HG02642 (cell line): ENCODE measurements around the gene CD1E.
"Not testable (repeated sequence)": the region's sequence is repeated elsewhere in the genome, so short reads cannot be mapped to it uniquely, and the experiment has no call there.

ENCODE experiments used
- ATAC-seq: cut with Tn5 transposase; IDR thresholded peaks from one replicate; pipeline ENCODE4 v1.9.1; 2021; ENCODE audit warnings: mild to moderate bottlenecking; ENCODE audit not compliant: unreplicated experiment, poor library complexity

CD1E gene

DNA sequence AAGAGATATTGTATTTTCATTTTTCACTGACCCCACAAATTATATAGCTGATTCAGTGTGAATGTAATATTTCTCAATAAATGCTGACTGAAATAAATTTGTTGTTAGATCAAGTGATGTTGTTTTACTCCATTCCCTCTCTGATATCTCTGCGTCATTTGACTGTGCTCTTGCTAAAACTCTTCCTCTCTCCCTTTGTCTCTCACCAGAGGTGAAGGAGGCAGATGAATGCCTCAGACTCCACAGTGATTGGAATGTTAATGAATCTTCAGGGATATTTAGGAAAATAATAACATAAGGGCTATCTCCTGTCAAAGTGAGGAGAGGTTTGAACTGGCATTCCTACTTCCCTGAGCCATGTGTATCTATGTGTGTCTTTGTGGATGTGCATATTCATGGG is 3.7 kb downstream of the CD1E start:
- no peak for ATAC-seq

DNA sequence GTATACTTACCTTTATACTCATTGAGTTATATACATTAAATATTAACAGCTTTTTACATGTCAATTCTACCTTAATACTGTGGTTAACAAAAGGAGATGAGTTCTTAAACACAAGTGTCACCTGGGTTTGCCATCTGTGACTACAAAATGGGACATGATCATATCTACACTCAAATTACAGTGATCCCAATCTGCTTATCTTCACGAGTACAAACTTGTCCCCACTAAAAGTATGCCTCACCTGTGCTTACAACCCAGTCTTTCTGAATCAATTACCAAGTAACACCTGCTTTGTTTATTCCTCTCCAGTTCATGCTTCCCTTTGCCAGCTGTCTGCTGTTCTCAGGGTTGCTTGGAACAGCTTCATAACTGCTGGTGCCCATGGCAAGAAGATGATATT is 8.8 kb downstream of the CD1E start:
- no peak for ATAC-seq

DNA sequence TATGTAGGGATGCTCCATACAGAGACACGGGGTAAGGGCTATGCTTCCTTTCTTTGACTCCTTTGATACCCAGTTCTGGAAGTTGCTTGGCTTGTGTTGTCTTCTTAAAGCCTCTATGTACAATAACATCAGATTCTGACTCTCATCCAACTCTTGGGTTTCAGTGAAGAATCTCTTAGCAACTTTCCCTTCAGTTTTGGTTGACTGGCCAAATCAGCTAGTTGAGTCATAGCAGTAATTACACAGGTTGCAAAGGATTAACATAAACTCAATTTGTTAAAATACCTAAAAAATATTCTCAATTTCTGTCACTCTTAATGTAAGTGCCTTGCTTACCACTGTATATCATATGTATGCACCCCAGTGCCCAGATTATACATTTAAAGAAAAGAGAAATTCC is 9.2 kb downstream of the CD1E start:
- ATAC-seq, result no peak

DNA sequence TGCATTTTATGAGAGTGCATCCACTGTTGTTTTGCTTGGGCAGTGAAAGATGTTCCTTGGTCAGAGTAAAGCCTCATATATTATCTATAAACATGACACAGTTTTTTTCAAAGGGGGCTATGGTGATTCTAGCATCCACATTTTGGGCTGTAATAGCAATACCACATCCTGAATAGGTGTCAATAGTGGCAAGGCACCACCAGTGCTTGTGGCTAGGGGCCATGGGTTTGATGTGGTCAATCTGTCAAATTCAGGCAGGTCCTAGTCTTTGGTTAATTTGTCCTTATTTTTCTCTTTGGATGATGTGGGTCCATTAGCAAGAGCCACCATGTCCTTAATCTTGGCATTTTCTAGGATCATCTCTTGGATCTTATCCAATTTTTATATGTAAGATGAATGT is 13.1 kb downstream of the CD1E start:
- no peak for ATAC-seq

DNA sequence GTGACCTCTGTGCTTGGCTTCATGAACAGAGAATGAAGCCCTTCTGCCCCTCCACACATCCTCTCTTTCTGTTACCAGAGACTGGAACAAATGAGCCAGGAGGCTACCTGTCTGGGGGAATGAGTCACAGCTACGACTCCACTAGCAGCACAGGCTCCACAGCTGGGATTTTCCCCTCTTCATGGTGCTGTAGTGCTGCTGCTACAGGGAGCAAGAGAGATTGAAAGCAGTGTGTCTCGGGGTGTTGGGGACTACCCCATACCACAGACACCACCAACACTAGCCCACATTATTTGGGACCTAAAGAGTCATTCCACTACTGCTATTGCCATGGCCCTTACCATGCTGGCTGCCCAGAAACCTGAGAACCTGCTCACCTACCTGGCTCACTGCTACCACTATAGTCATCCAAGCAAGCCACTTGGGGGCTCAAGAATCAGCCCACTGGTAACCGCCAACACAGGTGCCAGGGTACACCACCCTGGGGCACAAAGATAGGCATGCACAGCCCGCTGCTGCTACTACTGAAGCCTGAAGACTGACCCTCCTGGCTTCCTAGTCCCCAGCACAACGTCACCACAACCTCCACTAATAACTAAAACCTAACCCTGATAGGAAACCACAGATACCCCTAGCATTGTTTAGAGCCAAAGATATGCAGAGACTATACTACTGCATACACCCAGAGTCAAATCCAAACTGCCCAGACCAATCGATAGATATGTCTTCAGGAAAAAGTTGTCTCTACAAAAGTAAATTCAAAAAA is 17.7 kb downstream of the CD1E start:
- peak; percentile 95 for ATAC-seq

DNA sequence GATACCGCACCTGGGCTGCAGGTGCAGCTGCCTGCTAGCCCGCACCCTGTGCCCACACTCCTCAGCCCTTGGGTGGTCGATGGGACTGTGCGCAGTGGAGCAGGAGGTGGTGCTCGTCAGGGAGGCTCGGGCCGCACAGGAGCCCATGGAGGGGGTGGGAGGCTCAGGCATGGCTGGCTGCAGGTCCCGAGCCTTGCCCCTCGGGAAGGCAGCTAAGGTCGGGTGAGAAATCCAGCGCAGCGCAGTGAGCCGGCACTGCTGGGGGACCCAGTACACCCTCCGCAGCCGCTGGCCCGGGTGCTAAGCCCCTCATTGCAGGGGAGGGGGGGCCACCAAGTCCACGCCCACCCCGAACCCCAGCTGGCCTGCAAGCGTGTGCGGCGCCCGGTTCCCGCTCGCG is 20.4 kb downstream of the CD1E start:
- not testable (repeated sequence) for ATAC-seq

DNA sequence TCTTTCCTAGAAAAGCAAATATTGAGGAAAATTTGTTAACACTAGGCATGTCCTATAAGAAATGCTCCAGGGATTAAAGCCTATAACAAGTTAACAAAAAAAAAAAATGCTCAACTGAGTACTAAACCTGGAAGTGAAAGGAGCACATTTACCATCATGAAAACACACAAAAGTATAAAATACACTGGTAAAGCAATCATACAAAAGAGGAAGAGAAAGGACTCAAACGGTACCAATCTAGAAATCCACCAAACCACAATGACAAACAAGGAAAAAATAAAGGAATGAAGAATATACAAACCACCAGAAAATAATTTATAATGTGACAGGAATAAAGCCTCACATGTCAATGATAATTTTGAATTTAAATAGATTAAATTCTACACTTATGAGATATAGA is 21.2 kb downstream of the CD1E start:
- no peak for ATAC-seq

DNA sequence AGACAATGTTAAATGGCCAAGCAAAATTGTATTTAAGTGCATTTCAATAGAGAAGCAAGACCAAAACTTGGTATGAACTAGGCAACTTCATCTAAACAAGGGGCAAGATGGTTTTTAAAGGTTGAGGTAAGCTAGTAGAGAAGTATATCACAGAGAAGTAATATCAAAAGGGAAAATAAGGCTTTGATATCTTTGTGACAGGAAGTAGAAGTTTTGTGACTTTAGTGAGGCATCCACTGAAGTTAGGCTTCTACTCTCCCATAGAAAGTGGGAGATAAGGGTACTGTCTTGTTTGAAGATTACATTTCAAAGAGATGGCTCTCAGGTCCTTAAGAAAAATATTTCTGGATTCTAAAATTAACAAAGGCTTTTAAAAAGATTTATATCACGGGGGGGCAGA is 36.6 kb downstream of the CD1E start:
- ATAC-seq, result no peak

DNA sequence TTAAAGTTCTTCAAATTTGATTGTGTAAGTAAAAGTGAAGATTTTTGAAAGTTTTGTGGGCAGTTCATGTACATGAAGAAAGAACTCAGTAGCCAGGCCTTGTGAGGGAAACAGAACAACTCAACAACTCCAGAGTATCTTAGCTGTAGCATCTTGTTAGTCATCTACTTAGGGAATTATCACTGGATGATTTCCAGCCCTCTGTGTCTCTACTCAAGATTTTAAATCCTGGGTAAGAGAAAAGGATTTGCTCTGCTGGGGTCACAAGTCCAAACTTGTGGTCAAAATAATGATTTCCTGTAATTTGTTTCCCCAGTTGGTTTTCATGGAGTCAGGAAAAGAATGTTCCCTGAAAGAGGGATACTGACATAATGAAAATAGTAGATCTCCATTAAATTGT is 37.4 kb downstream of the CD1E start:
- ATAC-seq, result no peak

DNA sequence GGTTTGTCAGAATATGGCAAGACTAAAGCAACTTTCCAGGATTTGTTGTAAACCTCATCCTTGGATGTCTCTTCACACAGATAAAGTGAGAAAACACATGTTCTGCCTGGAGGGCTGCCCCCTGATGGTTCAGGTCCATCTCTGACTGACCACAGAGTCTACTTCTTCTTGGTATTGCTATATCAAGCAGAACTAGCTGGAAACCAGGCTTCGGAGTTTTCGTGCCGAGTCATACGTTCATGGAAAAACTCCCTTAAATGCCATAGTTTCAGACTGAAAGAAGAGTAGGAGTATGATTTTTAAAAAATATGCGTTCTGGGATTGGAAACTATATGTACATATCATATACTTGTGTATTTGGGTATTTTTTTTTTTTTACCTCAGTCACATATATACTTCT is 39.8 kb downstream of the CD1E start:
- ATAC-seq, result no peak

DNA sequence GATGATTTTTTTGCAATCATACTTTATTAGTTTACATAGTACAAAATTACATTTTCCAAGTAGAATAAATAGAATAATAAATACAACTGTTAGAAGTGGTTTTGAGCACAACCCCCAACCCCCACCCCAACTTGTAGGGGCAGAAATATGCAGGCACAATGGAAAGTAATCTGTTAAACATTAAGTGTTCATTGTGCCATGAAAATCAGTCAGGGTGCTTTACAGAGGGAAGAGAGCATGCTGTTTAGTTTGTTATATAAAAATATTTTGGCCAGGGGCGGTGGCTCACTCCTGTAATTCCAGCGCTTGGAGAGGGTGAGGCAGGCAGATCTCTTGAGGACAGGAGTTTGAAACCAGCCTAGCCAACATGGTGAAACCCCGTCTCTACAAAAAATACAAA is 43.0 kb downstream of the CD1E start:
- ATAC-seq, result no peak

DNA sequence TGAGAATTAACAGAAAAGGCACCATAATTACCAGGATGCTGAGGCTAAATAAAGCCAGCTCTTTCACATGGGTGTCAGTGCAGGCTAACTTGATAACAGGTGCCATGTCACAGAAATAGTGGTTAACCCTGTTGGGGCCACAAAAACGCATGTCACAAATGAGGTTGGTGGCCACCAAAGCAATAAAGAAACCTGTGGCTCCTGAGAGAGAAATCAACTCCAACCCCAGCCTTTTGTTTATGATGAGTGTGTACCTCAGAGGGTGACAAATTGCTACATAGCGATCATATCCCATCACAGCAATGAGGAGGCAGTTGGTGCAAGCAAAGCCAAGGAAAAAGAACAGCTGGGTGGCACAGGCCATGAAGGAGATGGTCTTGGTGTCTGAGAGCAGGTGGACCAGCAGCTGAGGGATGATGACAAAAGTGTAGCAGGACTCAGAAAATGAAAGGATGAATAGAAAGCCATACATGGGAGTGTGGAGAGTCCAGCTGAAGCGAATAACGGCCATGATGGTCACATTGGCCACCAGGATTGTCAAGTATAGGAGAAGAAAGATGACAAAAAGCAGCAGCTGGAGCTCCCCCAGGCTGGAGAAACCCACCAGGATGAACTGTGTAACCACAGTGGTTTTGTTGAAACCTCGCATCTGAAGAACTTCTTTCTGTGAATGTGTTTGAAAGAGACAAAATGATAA is 45.3 kb downstream of the CD1E start, which contains the start of gene OR10T2:
TSS of gene OR10T2 (minus strand) at position 649 of the 697 bp plus-strand sequence. CDS start at position 649, 0 bp downstream.
- no peak for ATAC-seq

DNA sequence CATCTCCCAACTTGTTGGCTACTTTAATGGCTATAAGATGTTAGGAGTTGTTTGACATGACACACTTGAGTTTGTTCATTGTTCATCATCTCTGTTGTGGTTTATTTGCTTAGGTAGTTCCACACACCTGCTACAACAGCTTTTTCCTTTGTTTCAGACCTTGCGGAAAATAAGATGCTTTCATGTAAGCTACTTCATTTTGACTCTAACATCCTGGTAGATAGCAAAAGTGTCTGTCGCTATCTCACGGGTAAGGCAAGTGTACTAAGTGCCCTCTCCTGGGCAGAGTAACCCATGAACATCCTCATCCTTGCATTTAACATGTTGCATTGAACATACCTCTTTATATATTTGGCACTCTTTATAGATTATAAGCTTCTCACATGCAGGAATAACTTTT is 47.2 kb downstream of the CD1E start:
- ATAC-seq, result no peak

DNA sequence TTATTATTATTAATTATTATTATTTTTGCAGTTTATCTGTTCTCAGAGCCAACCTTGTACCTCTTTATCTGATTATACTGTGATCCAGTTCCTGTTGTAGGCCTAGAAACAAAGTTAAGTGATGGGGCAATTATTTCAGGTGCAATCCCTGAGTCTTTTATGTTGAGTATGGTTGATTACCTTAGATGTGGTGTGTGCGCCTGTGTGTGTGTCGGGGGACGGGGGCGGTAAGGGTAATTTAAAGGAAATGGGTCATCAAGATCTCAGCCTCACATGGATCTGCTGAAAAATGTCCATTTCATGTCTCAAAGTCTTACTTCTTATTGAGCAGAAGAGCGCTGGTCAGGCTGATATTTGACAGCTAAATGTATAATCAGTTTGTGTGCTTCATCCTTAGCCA is 53.4 kb downstream of the CD1E start:
- ATAC-seq, result no peak
